ENCODE data around the gene DNAL4. TPM values are rescaled to one million over a fixed set of nuclear protein-coding genes. Genes with fewer than 3 reads are reported as not detected.

Gene DNAL4
- total RNA-seq, 1 experiment from 2014 or later, result 8.3 TPM

DNA sequence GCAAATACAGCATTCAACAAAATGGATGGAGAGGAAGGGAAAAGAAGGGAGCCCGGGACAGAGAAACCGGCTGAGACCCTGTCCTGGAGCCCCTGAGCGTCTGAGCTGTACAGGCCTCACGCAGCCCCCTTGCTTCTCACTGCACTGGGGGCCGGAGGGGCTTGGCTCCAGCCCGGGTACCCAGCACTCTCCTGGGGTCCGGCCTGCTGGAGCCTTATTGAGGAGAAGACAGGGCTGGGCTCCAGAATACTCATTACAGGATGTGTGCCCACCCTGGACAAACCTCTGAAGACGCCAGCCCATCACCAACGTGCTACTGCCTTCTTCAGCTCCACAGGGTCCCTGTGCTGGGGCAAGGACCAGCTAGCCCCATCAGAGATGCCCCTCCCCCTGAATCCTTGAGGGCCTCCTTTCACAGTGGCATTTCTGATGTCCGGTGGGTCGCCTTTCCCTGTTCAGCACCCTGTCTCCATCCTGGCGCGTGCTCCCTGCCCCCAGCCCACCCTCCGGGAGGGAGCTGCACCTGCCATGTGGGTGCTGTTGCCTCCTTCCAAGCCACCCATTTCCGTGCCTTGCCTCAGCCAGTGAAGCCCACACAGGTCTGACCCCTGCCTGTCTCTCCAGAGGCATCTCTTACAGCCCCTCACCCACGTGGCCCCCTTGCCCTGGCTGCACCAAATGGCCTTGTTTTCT, 23.5 kb downstream of the DNAL4 start:
- H3K79me1 ChIP-seq (ENCODE audit: insufficient read depth, low read depth, low read length, poor library complexity, severe bottlenecking), result no peaks in the 10 kb centered on the region
- no peak overlapping the region for H4K91ac ChIP-seq (ENCODE audit: insufficient read length, low read depth, low read length)
- no peaks in the 10 kb centered on the region for H3K23me2 ChIP-seq (ENCODE audit: insufficient read length, low read depth, low read length, poor library complexity, severe bottlenecking)
- H4K5ac ChIP-seq (ENCODE audit: insufficient read length, low read depth, low read length), result no peak overlapping the region
- H2BK15ac ChIP-seq (ENCODE audit: low read depth, low read length), result no peak overlapping the region
- no peak overlapping the region for H3T11ph ChIP-seq (ENCODE audit: low read length)
- H3K27me3 ChIP-seq (ENCODE audit: insufficient read depth, low read length), result no peaks in the 10 kb centered on the region
- H3K9me3 Mint-ChIP-seq, result no peaks in the 10 kb centered on the region
- no peaks in the 10 kb centered on the region for H3K4me1 ChIP-seq (ENCODE audit: insufficient read depth, low read length)
- no peaks in the 10 kb centered on the region for H3K79me2 ChIP-seq (ENCODE audit: insufficient read depth, low read length)
- no peak for DNase-seq
- H3K9ac ChIP-seq (ENCODE audit: extremely low read depth, insufficient read length, low read length), result no peak overlapping the region
- H3K27ac Mint-ChIP-seq, result no peak overlapping the region; a peak in 2 of 7 replicates
- H2BK5ac ChIP-seq (ENCODE audit: insufficient read length, low read length), result no peak overlapping the region
- H4K8ac ChIP-seq (replicated peaks; ENCODE audit: insufficient read length, low read depth, low read length), result no peak overlapping the region
- no peaks in the 10 kb centered on the region for H3K36me3 Mint-ChIP-seq (ENCODE audit: insufficient read depth in 1 of 3, low read depth in 3 of 3)
- H2BK12ac ChIP-seq (ENCODE audit: insufficient read length, low read depth, low read length), result no peak overlapping the region
- H3K14ac ChIP-seq (ENCODE audit: insufficient read depth, low read length), result no peak overlapping the region
- no peak overlapping the region for H3K18ac ChIP-seq (ENCODE audit: insufficient read length, low read depth, low read length)
- H3K4ac ChIP-seq (ENCODE audit: low read depth, low read length), result no peak overlapping the region
- peaks cover 1 to 8% of the 10 kb centered on the region in 2 experiments for H3K4me1 Mint-ChIP-seq
- H4K20me1 ChIP-seq (ENCODE audit: control insufficient read depth, insufficient read depth, insufficient read length), result no peaks in the 10 kb centered on the region
- TF ChIP-seq, protein P1, sequence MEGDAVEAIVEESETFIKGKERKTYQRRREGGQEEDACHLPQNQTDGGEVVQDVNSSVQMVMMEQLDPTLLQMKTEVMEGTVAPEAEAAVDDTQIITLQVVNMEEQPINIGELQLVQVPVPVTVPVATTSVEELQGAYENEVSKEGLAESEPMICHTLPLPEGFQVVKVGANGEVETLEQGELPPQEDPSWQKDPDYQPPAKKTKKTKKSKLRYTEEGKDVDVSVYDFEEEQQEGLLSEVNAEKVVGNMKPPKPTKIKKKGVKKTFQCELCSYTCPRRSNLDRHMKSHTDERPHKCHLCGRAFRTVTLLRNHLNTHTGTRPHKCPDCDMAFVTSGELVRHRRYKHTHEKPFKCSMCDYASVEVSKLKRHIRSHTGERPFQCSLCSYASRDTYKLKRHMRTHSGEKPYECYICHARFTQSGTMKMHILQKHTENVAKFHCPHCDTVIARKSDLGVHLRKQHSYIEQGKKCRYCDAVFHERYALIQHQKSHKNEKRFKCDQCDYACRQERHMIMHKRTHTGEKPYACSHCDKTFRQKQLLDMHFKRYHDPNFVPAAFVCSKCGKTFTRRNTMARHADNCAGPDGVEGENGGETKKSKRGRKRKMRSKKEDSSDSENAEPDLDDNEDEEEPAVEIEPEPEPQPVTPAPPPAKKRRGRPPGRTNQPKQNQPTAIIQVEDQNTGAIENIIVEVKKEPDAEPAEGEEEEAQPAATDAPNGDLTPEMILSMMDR (conservative IDR thresholded peaks at IDR 0.05), result no peak
- peaks cover 2% of the 10 kb centered on the region for H3K27me3 Mint-ChIP-seq (ENCODE audit: low read depth)
- H3K27ac ChIP-seq (ENCODE audit: insufficient read length, low read depth, low read length), result no peak overlapping the region
- H3K9me3 ChIP-seq (ENCODE audit: control insufficient read depth, low read depth, low read length), result no peaks in the 10 kb centered on the region
- no peak overlapping the region for H3K56ac ChIP-seq (ENCODE audit: insufficient read length, low read depth, low read length)
- H3K23ac ChIP-seq (ENCODE audit: insufficient read length, low read depth, low read length), result no peak overlapping the region
- no peak overlapping the region; a peak in 1 of 5 replicates for H3K4me3 Mint-ChIP-seq
- H2BK20ac ChIP-seq (ENCODE audit: low read depth, low read length, poor library complexity, severe bottlenecking), result no peak overlapping the region
- H3K4me2 ChIP-seq (ENCODE audit: insufficient read depth, insufficient read length, low read length), result no peak overlapping the region
- no peak overlapping the region for H2BK120ac ChIP-seq (ENCODE audit: low read depth, low read length, poor library complexity, severe bottlenecking)
- no CpG with 5 or more reads among the region's 16 CpGs for WGBS (ENCODE audit: extremely low coverage, insufficient read length, low lambda C conversion rate)
- H2AK5ac ChIP-seq (ENCODE audit: insufficient read length, low read length), result no peak overlapping the region
- H2AFZ ChIP-seq (ENCODE audit: low read length), result no peak overlapping the region
